Activated T-helper 1 cell treated with anti-CD3 and anti-CD28 coated beads, Interleukin-2, amount 50 U/mL, for 16 hours (primary cell): ENCODE results near the gene KIF23.
"Not testable (repeated sequence)": the region's sequence is repeated elsewhere in the genome, so short reads cannot be mapped to it uniquely, and the experiment has no call there.

Source experiments
- DNase-seq, 2 donors: peaks; one replicate each; pipeline ENCODE4 v3.0.0-alpha.2; 2020; ENCODE audit warnings: low read depth in 1 of 2, low spot score in 1 of 2

Gene KIF23

DNA sequence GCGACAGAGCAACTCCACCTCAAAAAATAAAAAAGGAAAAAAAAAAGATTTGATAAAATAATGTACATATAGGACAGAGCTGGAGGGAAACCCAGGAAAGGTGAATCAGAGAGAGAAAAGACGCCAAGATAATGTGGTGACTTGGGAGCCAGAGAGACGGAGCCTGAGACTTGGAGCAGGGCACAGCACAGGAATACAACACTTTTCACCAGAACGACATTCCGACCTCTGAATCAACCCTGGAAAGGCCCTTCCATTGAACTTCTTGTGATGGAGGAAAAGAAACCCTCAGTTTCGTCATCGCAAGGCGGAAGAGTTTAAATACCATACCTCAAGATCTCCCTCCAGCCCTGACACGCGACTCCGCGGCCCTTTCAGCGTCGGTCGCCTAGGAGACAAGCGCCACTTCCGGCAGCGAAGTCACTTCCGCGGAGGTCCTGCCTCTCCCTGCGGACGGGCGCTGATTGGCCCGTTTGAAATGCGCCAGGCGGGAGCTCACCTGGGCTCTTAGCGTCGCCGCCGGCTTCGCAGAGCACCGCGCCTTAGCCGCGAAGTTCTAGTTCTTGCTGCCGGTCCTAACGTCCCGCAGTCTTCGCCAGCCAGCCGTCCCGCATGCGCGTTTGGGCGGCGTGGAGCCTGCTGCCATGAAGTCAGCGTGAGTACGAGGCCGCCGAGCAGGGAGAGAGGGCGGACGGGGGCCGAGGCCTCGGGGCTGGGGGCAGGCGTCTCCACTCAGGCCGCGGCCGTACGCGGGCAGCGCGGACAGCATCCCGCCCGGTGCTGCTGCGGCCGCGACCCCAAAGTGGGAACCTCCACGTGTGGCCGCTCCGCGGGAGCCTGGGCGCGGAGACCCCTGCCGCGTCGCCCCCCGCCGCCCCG lies at the start of gene KIF23:
Gene KIF23 (plus strand): TSS at position 528 of the 879 bp plus-strand sequence. CDS start 117 bp downstream, at position 645.
- DNase-seq, result peak; percentile 85 to 88

DNA sequence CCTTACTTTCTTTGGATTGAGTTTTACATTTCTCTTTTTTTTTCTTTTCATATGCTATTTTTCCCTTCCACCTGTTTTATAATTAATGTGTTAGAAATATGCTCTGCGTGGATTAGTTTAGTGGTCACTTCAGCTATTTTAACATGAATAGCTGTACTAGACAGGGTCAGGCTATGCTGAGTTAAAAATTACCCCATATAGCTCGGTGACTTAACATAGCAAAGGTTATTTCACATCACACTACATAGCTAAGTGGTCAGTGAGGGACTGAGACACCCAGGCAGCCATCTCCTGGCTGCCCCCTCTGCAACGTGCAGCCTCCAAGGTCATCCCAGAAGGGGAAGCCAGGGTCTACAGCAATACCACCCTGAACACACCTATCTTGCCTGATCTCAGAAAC lies 46.9 kb upstream of the KIF23 start:
- DNase-seq, result no peak

GRCh38 chr15:69369631-69370030 lies 44.5 kb upstream of the KIF23 start:
- DNase-seq, result no peak

GRCh38 chr15:69373406-69373805 lies 40.7 kb upstream of the KIF23 start:
- no peak for DNase-seq

- DNase-seq, result no peak
Measured at GRCh38 chr15:69375151-69375790, 38.9 kb upstream of the KIF23 start.

DNA sequence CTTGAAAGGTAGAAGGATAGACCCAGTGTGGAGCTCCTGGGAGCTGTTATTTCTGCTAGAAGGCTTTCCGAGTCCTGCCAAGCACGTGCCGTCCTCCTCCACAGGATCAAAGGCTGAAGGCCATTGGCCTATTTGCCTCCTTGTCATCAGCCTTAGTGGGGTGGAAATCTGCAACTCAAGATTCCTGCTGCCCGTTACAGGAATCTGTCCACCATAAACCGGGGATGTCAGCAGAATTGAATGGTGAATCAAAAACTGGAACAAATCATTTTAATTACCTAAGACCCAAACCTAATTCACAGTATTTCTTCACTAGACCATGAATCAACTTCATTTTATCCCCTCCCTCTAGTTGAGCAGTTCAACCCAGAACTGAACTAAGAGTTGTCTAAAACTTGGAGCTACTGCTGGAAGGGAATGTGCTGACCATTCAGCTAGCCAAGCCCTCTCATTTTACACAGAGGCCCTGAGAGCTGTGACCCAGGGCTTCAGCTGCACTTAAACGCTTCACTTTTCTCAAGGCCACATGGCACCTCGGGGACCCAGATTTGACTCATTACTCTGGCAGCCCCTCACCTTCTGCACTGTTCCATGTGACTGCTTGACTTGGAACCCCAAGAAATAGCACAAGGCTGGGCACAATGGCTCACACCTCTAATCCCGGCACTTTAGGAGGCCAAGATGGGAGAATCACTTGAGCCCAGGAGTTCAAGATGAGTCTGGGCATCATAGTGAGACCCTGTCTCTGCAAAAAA lies 36.8 kb upstream of the KIF23 start:
- no peak for DNase-seq

GRCh38 chr15:69380100-69380725 lies 33.9 kb upstream of the KIF23 start:
- no peak for DNase-seq

GRCh38 chr15:69380726-69381105 lies 33.4 kb upstream of the KIF23 start:
- no peak for DNase-seq

- DNase-seq, result not testable (repeated sequence)
Measured at GRCh38 chr15:69382176-69382575, 32.0 kb upstream of the KIF23 start.

DNA sequence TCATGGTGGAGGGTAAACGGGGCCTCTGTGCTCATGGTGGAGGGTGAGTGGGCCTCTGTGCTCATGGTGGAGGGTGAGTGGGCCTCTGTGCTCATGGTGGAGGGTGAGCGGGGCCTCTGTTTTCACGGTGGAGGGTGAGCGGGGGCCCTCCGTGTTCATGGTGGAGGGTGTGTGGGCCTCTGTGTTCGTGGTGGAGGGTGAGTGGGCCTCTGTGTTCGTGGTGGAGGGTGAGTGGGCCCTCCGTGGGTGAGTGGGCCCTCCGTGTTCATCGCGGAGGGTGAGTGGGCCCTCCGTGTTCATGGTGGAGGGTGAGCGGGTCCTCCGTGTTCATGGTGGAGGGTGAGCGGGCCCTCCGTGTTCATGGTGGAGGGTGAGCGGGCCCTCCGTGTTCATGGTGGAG lies 30.1 kb upstream of the KIF23 start:
- DNase-seq, result not testable (repeated sequence)

DNA sequence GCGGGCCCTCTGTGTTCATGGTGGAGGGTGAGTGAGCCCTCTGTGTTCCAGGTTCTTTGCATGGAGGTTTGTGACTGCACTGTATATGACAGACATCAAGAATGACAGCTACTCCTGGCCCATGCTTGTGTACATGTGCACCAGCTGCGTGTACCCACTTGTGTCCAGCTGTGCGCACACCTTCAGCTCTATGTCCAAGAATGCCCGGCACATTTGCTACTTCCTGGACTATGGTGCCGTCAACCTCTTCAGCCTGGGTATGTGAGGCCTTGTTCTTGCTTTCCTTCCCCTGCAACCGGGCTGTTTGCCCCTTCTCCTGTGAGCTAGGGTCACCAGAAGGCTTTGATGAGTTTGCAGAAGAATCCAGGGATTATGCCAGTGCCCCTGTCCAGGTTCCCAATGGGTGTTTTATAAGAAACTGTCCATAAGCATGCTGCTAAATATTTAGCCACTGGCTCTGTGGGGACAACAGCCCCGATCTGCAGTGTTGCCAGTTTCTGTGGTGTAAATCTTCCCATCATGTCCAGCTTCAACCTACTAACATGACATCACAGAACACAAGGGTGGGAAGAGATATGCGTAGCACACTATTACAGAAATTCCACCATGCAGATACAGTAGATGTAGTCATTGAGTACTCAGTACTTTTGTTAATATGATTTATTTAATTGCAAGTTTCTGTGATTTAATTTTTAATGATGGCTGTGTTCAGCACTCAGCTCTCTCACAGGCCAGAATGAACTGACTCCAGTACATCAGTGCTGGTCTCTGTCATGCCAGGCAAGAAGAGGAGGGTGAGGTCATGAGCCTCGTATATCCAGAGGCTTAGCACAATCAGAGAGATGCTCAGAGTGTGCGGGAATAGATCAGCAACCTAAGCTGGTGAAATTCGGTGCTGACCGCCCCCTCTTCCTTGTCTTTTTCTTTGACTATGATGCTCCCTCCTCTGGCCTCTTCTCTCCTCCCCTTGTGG lies 29.2 kb upstream of the KIF23 start:
- DNase-seq, result no peak

DNA sequence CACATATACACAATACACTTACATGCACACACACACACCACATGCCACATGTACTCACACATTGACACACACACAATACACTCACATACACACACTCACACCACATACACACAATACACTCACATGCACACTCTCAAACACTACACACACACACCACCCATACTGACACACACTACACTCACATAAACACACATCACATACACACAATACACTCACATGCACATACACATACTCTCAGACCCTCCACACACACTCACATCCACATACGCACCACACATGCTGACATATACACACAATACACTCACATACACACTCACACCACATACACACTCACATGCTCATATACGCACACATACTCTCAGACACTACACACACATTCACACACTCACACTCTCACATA lies 28.3 kb upstream of the KIF23 start:
- DNase-seq, result no peak

GRCh38 chr15:69386284-69386683 lies 27.9 kb upstream of the KIF23 start:
- DNase-seq, result no peak

- DNase-seq, result no peak
Measured at GRCh38 chr15:69388260-69388705, 25.9 kb upstream of the KIF23 start.

- DNase-seq, result no peak
Measured at GRCh38 chr15:69389426-69389825, 24.7 kb upstream of the KIF23 start.

DNA sequence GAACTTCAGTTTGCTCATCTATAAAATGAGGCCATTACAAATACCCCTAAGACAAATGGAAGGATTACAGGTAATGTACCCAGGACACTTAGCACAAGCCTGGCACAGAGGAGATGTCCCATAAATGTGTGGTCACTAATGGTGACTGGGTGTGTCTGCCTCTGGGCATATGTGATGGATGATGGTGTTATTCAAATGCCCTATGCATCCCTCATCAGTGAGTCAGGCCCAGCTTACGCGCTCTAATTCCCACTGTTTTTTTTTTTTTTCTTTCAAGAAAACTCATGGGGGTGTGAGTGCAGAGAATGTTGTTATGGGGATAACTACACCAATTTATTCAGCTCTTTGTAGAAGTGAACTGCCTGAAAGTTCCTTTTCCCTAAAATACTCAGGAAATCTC lies 23.6 kb upstream of the KIF23 start:
- DNase-seq, result no peak

- no peak for DNase-seq
Measured at GRCh38 chr15:69391046-69391757, 22.9 kb upstream of the KIF23 start.

DNA sequence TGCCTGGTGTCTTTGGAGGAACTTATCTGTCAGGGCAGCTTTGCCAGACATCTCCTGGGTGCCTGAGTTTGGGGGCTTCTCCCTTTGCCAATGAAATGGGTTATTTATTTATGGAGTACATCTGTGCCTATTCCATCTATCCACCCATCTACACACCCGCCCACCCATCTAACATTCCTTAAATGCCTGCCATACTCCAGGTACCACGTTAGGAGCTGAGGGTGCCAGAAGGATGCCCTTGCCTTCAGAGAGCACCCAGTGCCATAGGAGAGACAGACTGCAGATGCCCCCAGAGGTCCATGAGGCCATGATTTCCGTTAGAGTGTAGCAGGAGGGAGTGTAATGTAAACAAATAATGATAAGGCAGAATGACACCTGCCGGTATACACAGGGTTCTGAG lies 21.8 kb upstream of the KIF23 start:
- no peak for DNase-seq

GRCh38 chr15:69393831-69394491 lies 20.2 kb upstream of the KIF23 start:
- DNase-seq, result no peak
